Measurements from ENCODE around the gene CYP26B1. TPM values are rescaled to one million over a fixed set of nuclear protein-coding genes. Genes with fewer than 3 reads are reported as not detected.

CYP26B1 gene
- total and polyA plus RNA-seq, 2 of the 8 experiments (the other 6 are each of a cell fraction or from before 2014, with no cell fraction given) = 0.06 to 0.69 TPM

DNA sequence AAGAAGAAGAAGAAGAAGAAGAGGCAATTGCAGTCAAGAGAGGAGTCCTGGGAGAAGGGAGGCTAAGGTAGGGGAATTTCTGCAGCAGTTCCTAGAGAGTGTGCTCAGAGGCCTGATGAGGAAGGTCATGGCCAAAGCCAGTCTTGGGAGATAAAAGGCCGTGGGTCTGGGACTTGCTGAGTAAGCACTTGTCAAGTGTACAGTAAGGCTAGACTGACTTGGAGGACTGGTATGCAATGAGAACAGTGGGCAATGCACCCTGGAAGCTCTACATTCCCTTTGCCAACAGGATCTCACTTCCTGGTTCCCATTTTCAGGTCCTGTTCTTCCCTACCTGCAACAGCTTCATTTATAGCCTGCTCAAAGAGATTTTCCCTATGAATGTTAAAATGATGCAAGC lies 28.6 kb upstream of the CYP26B1 start:
- no peak overlapping the region for H3K4me3 ChIP-seq (ENCODE audit: extremely low read depth in 1 of 4, insufficient read depth in 2 of 4, low read depth in 3 of 4, low read length in 4 of 4)
- H2AFZ ChIP-seq (ENCODE audit: low read length) = no peak overlapping the region
- no peak overlapping the region for H3K9ac ChIP-seq (replicated peaks in 1 of 4; ENCODE audit: extremely low read depth in 1 of 4, low read depth in 3 of 4, low read length in 3 of 4)
- WGBS, 2 experiments (ENCODE audit: extremely low coverage in 1 of 2, insufficient coverage in 1 of 2, insufficient read length in 1 of 2, insufficient replicate concordance in 2 of 2, low coverage in 1 of 2, low lambda C conversion rate in 2 of 2, missing lambda C conversion rate in 1 of 2) = 93% methylated on average over 1 of the region's 1 CpG; no CpG with 5 or more reads in 1 of the 2 experiments
- H4K8ac ChIP-seq (ENCODE audit: extremely low read depth, insufficient read depth, low read length) = no peak overlapping the region
- H4K91ac ChIP-seq (replicated peaks; ENCODE audit: insufficient read length, low read length) = no peak overlapping the region
- H3K27ac ChIP-seq (ENCODE audit: low read depth, low read length) = no peak overlapping the region
- H3K79me1 ChIP-seq (ENCODE audit: low read depth, low read length) = no peaks in the 10 kb centered on the region
- TF ChIP-seq NRF1 (IDR thresholded peaks at IDR 0.05; ENCODE audit: low read depth, low read length) (no peak), POU5F1 (IDR thresholded peaks at IDR 0.05; ENCODE audit: low read depth, low read length) (no peak), SIN3A (conservative IDR thresholded peaks at IDR 0.05 in 1 of 2, IDR thresholded peaks at IDR 0.05 in 1 of 2; ENCODE audit: low read depth in 1 of 2, low read length in 2 of 2) (no peak), NANOG (IDR thresholded peaks at IDR 0.05; ENCODE audit: insufficient read depth, low read depth, low read length, poor library complexity, severe bottlenecking) (no peak), HDAC2 (IDR thresholded peaks at IDR 0.05; ENCODE audit: borderline replicate concordance in 1 of 2, low read depth in 2 of 2, low read length in 2 of 2) (no peak), CBX8 (IDR thresholded peaks at IDR 0.05; ENCODE audit: borderline replicate concordance, low read depth, low read length) (no peak), MAFK (IDR thresholded peaks at IDR 0.05; ENCODE audit: low read depth, low read length) (no peak), GTF2F1 (IDR thresholded peaks at IDR 0.05; ENCODE audit: borderline replicate concordance, low read depth, low read length) (no peak), PHF8 (conservative IDR thresholded peaks at IDR 0.05; ENCODE audit: low read depth, low read length) (no peak), YY1 (IDR thresholded peaks at IDR 0.05; ENCODE audit: low read depth, low read length) (no peak), JUND (IDR thresholded peaks at IDR 0.05; ENCODE audit: low read length) (no peak)
- no peak overlapping the region for H2BK15ac ChIP-seq (ENCODE audit: low read length)
- H3K23me2 ChIP-seq (ENCODE audit: low read depth, low read length) = 0 out of 2 replicates have a peak, but pooled peaks cover 2% of the 10 kb centered on the region
- no peak overlapping the region for H2AK5ac ChIP-seq (ENCODE audit: low read depth, low read length)
- no peak overlapping the region for H2BK12ac ChIP-seq (ENCODE audit: low read depth, low read length)
- H3K23ac ChIP-seq (ENCODE audit: insufficient read length) = no peak overlapping the region
- no peaks in the 10 kb centered on the region; a peak in 2 of 7 replicates for H3K27me3 ChIP-seq (replicated peaks in 1 of 4; ENCODE audit: control insufficient read depth in 3 of 4, extremely low read depth in 1 of 4, insufficient read depth in 3 of 4, low read length in 3 of 4)
- no peak overlapping the region for H3K14ac ChIP-seq (ENCODE audit: insufficient read length)
- peaks cover 2 to 10% (median 7%) of the 10 kb centered on the region in 4 experiments; a peak in 4 of 7 replicates for H3K4me1 ChIP-seq (replicated peaks in 1 of 4; ENCODE audit: control insufficient read depth in 3 of 4, insufficient read depth in 4 of 4, low read length in 3 of 4)
- no peaks in the 10 kb centered on the region; a peak in 1 of 4 replicates for H3K9me3 ChIP-seq (ENCODE audit: insufficient read depth in 2 of 2, low read depth in 1 of 2, low read length in 1 of 2)
- no peak overlapping the region for H3K4ac ChIP-seq (replicated peaks; ENCODE audit: insufficient read length, low read depth, low read length)
- H2BK120ac ChIP-seq (replicated peaks; ENCODE audit: low read depth, low read length) = no peak overlapping the region
- H4K5ac ChIP-seq (ENCODE audit: insufficient read length, low read depth, low read length) = no peak overlapping the region
- no peak overlapping the region for H3K18ac ChIP-seq (ENCODE audit: extremely low read depth, low read length)
- ChIA-PET CTCF (ENCODE audit: partially characterized antibody) (interaction anchor here (0.9 to 1.9 kb wide), 3 partner anchors 10 to 630 kb away, joined by 3 to 6 read pairs (median 4); no protein-coding TSS in a partner anchor), POLR2A (ENCODE audit: partially characterized antibody) (no interaction called here)
- H3K4me2 ChIP-seq (ENCODE audit: insufficient read depth in 1 of 2, low read depth in 2 of 2, low read length in 2 of 2) = no peak overlapping the region
- no peak overlapping the region for H2BK5ac ChIP-seq (ENCODE audit: low read depth, low read length)
- H4K20me1 ChIP-seq (replicated peaks in 1 of 2; ENCODE audit: control insufficient read depth in 1 of 2, insufficient read depth in 2 of 2, low read length in 2 of 2) = no peaks in the 10 kb centered on the region
- no peak overlapping the region for H2BK20ac ChIP-seq (ENCODE audit: low read length)
- H3K56ac ChIP-seq (replicated peaks; ENCODE audit: insufficient read length, low read depth, low read length) = no peak overlapping the region
- FAIRE-seq (no peak), DNase-seq (ENCODE audit: low read depth in 1 of 2, low spot score in 2 of 2) (no peak)
- H3K79me2 ChIP-seq (ENCODE audit: control insufficient read depth in 1 of 2, insufficient read depth in 2 of 2, low read length in 2 of 2) = no peaks in the 10 kb centered on the region
- no peaks in the 10 kb centered on the region for H3K36me3 ChIP-seq (ENCODE audit: control insufficient read depth in 2 of 4, insufficient read depth in 4 of 4, low read length in 3 of 4)

All from H1 (cell line).